GM19238 (cell line): Measurements from ENCODE around the gene PNCK.

Experiments
- DNase-seq: peaks from one replicate; pipeline ENCODE4 v3.0.0; 2011; ENCODE audit warnings: low spot score; ENCODE audit not compliant: insufficient read length

Gene PNCK

GRCh38 chrX:153628665-153629064 is 44.9 kb downstream of the PNCK start:
- no peak for DNase-seq

- DNase-seq = no peak
These were observed 45.5 kb downstream of the PNCK start for GRCh38 chrX:153628129-153628528.

GRCh38 chrX:153627675-153628111 is 45.9 kb downstream of the PNCK start:
- no peak for DNase-seq

GRCh38 chrX:153626863-153627674 is 46.5 kb downstream of the PNCK start:
- DNase-seq = no peak

- no peak for DNase-seq
These were observed 47.5 kb downstream of the PNCK start for GRCh38 chrX:153626025-153626633.

- DNase-seq = no peak
These were observed 48.2 kb downstream of the PNCK start for GRCh38 chrX:153625271-153626024.

GRCh38 chrX:153624196-153625091 is 49.2 kb downstream of the PNCK start:
- DNase-seq = no peak

- no peak for DNase-seq
These were observed 50.1 kb downstream of the PNCK start for GRCh38 chrX:153623310-153624029.

- DNase-seq = no peak
These were observed 50.8 kb downstream of the PNCK start for GRCh38 chrX:153622661-153623309.

- DNase-seq = no peak
These were observed 51.5 kb downstream of the PNCK start for GRCh38 chrX:153621949-153622598.

- DNase-seq = no peak
These were observed 53.0 kb downstream of the PNCK start for GRCh38 chrX:153620576-153620975.
